OCI-LY1 (cell line): ENCODE measurements around the gene KCNK1.

Source experiments
- H2AFZ ChIP-seq: fragments of 200-600 bp; sonication (generic), shearing (Covaris generic); 2 replicates; pipeline ENCODE4 v1.6.0; 2014; ENCODE audit warnings: antibody characterized with exemption, mild to moderate bottlenecking, low read length
- H3F3A ChIP-seq: fragments of 200-600 bp; sonication (generic), shearing (Covaris generic); 2 replicates; pipeline ENCODE4 v1.6.0; 2014; ENCODE audit warnings: mild to moderate bottlenecking, antibody characterized with exemption, low read length, moderate library complexity; ENCODE audit not compliant: insufficient read depth
- H3K27ac ChIP-seq: fragments of 200-600 bp; sonication (generic); 2 replicates; pipeline ENCODE4 v1.5.1; 2014; ENCODE audit warnings: low read length, mixed run types, mild to moderate bottlenecking, low read depth; ENCODE audit not compliant: poor library complexity, severe bottlenecking
- H3K27me3 ChIP-seq: fragments of 200-600 bp; sonication (generic); 2 replicates; pipeline ENCODE4 v1.6.0; 2014; ENCODE audit warnings: antibody characterized with exemption, mild to moderate bottlenecking, low read length, moderate library complexity; ENCODE audit not compliant: insufficient read depth
- H3K36me3 ChIP-seq: fragments of 200-600 bp; sonication (generic); 2 replicates; pipeline ENCODE4 v1.6.1; 2014; ENCODE audit warnings: mild to moderate bottlenecking, antibody characterized with exemption, low read length, moderate library complexity, mixed read lengths; ENCODE audit not compliant: insufficient read depth
- H3K4me1 ChIP-seq: fragments of 200-600 bp; sonication (generic); 2 replicates; pipeline ENCODE4 v1.5.1; 2014; ENCODE audit warnings: mild to moderate bottlenecking, low read length, moderate library complexity; ENCODE audit not compliant: insufficient read depth, severe bottlenecking
- H3K4me2 ChIP-seq: fragments of 200-600 bp; sonication (generic), shearing (Covaris generic); 2 replicates; pipeline ENCODE4 v1.6.1; 2014; ENCODE audit warnings: low read length
- H3K4me3 ChIP-seq: fragments of 200-600 bp; sonication (generic); 2 replicates; pipeline ENCODE4 v1.5.1; 2014; ENCODE audit warnings: low read length, low read depth, mild to moderate bottlenecking, mixed read lengths; ENCODE audit not compliant: poor library complexity, severe bottlenecking
- H3K79me2 ChIP-seq: fragments of 200-600 bp; shearing (Covaris generic); 2 replicates; pipeline ENCODE4 v1.6.1; 2016; ENCODE audit warnings: mixed run types, low read length, mixed read lengths; ENCODE audit not compliant: insufficient read depth
- H3K9ac ChIP-seq: fragments of 200-600 bp; sonication (generic), shearing (Covaris generic); 2 replicates; pipeline ENCODE4 v1.6.1; 2014; ENCODE audit warnings: mild to moderate bottlenecking, low read length, mixed read lengths
- H3K9me2 ChIP-seq: fragments of 200-600 bp; sonication (generic), shearing (Covaris generic); 2 replicates; pipeline ENCODE4 v1.6.1; 2014; ENCODE audit warnings: low read depth, mild to moderate bottlenecking, low read length, mixed read lengths
- H3K9me3 ChIP-seq: fragments of 200-600 bp; shearing (Covaris generic); 2 replicates; pipeline ENCODE4 v1.6.1; 2014; ENCODE audit warnings: low read length, mixed read lengths
- H4K20me1 ChIP-seq: fragments of 200-600 bp; sonication (generic), shearing (Covaris generic); 2 replicates; pipeline ENCODE4 v1.6.0; 2016; ENCODE audit warnings: mild to moderate bottlenecking, low read length; ENCODE audit not compliant: insufficient read depth
- EZH2 ChIP-seq: fragments of 200-600 bp; sonication (generic), shearing (Covaris generic); IDR thresholded peaks from 2 replicates; pipeline ENCODE4 v1.8.0; 2017; ENCODE audit warnings: borderline replicate concordance, mixed run types, mild to moderate bottlenecking, antibody characterized with exemption, low read length, moderate library complexity, mixed read lengths
- TF ChIP-seq, protein P1 (sequence below): fragments of 200-600 bp; sonication (generic), shearing (Covaris generic); IDR thresholded peaks from 2 replicates; pipeline ENCODE4 v1.5.1; 2017; ENCODE audit warnings: mild to moderate bottlenecking, antibody characterized with exemption, low read length, moderate library complexity, mixed read lengths

Gene KCNK1

DNA sequence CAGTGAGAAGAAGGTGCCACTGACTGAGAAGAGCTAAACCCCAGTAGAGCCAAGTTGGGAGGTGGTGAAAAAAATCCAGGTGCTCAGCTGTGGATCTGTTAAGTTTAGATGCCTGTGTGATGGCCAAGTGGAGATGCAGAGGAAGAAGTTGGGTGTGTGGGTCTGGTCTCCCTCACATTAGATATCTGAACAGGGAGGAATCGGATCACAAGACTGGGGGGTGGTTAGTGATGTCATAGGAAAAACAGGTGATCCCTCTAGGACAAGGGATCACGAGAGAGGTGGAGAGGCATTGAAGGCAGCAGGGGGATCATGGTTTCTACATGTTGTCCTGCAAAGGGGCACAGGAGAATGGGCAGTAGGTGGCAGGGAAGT lies 22.6 kb downstream of the KCNK1 start:
- no peaks in the 10 kb centered on the region for H3K79me2 ChIP-seq
- no peaks in the 10 kb centered on the region for H3K9me2 ChIP-seq
- H3K9ac ChIP-seq: no peak overlapping the region
- H3K36me3 ChIP-seq: no peaks in the 10 kb centered on the region
- H2AFZ ChIP-seq: no peak overlapping the region
- no peak overlapping the region for H3K4me2 ChIP-seq
- TF ChIP-seq, protein P1, sequence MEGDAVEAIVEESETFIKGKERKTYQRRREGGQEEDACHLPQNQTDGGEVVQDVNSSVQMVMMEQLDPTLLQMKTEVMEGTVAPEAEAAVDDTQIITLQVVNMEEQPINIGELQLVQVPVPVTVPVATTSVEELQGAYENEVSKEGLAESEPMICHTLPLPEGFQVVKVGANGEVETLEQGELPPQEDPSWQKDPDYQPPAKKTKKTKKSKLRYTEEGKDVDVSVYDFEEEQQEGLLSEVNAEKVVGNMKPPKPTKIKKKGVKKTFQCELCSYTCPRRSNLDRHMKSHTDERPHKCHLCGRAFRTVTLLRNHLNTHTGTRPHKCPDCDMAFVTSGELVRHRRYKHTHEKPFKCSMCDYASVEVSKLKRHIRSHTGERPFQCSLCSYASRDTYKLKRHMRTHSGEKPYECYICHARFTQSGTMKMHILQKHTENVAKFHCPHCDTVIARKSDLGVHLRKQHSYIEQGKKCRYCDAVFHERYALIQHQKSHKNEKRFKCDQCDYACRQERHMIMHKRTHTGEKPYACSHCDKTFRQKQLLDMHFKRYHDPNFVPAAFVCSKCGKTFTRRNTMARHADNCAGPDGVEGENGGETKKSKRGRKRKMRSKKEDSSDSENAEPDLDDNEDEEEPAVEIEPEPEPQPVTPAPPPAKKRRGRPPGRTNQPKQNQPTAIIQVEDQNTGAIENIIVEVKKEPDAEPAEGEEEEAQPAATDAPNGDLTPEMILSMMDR: no peak
- TF ChIP-seq EZH2: no peak
- no peaks in the 10 kb centered on the region for H3K9me3 ChIP-seq
- no peaks in the 10 kb centered on the region for H3K4me1 ChIP-seq
- no peaks in the 10 kb centered on the region for H3F3A ChIP-seq
- H4K20me1 ChIP-seq: no peaks in the 10 kb centered on the region
- H3K4me3 ChIP-seq: no peak overlapping the region
- H3K27ac ChIP-seq: no peak overlapping the region
- no peaks in the 10 kb centered on the region for H3K27me3 ChIP-seq

DNA sequence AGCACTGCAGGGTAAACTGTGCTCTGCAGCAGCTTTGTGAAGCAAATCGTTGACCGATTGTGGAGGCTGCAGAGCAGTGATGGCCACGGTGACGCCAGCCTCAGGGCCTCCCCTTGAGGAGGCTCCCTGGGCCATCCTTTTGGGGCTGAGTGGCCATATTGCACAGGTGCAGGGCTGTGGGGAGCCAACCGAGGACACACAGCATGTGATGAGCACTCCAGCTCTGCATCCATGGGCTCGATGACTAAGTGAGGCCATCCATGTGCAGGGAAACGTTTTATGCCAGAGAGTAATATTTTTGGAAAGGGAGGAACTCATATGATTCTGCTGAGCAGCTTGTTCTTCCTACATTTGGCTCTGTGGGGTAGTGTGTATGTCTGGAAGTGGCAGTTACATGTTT lies 24.6 kb downstream of the KCNK1 start:
- Histone ChIP-seq H3K27ac (no peak overlapping the region), H3K4me2 (no peak overlapping the region), H3K4me3 (no peak overlapping the region), H3K4me1 (no peaks in the 10 kb centered on the region), H2AFZ (no peak overlapping the region), H3K79me2 (no peaks in the 10 kb centered on the region), H3F3A (no peaks in the 10 kb centered on the region), H3K9me2 (no peaks in the 10 kb centered on the region), H4K20me1 (no peaks in the 10 kb centered on the region), H3K27me3 (no peaks in the 10 kb centered on the region), H3K9me3 (no peaks in the 10 kb centered on the region), H3K36me3 (no peaks in the 10 kb centered on the region), H3K9ac (no peak overlapping the region)
- TF ChIP-seq, protein P1: no peak
- TF ChIP-seq EZH2: no peak

DNA sequence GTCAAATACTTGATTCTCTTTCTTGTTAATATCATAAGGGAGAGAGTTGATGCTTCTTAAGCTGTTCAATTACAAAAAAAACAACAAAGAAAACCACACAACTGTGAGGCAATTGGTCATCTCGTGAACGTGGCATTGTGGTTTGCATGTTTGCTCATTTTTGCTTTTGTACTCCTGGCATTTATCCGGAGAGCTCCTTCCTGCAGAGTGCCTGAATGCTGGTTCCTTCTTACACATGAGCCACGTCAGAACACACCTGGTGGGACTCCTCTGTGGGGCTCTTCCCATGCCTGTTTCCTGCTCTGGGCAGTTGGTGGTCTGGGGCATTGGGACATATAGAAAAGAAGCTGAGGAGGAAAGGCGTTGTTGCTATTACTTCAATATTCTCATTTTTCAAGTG lies 25.7 kb downstream of the KCNK1 start:
- no peaks in the 10 kb centered on the region for H3K36me3 ChIP-seq
- no peaks in the 10 kb centered on the region for H3K79me2 ChIP-seq
- no peaks in the 10 kb centered on the region for H3K27me3 ChIP-seq
- H3K4me2 ChIP-seq: no peak overlapping the region
- H3K9me3 ChIP-seq: no peaks in the 10 kb centered on the region
- H3K9me2 ChIP-seq: no peaks in the 10 kb centered on the region
- H3K4me1 ChIP-seq: no peaks in the 10 kb centered on the region
- no peak overlapping the region for H3K4me3 ChIP-seq
- no peaks in the 10 kb centered on the region for H4K20me1 ChIP-seq
- no peak for TF ChIP-seq EZH2
- TF ChIP-seq, protein P1: no peak
- H3K9ac ChIP-seq: no peak overlapping the region
- H3F3A ChIP-seq: no peaks in the 10 kb centered on the region
- H3K27ac ChIP-seq: no peak overlapping the region
- no peak overlapping the region for H2AFZ ChIP-seq

- Histone ChIP-seq H3K4me2 (no peak overlapping the region), H3F3A (no peaks in the 10 kb centered on the region), H3K9me2 (no peaks in the 10 kb centered on the region), H3K27me3 (no peaks in the 10 kb centered on the region), H3K9ac (no peak overlapping the region), H2AFZ (no peak overlapping the region), H3K79me2 (no peaks in the 10 kb centered on the region), H3K9me3 (no peaks in the 10 kb centered on the region), H3K4me1 (no peaks in the 10 kb centered on the region), H3K36me3 (no peaks in the 10 kb centered on the region), H4K20me1 (no peaks in the 10 kb centered on the region), H3K4me3 (no peak overlapping the region), H3K27ac (no peak overlapping the region)
- no peak for TF ChIP-seq EZH2
Observed at GRCh38 chr1:233640179-233640578, 26.3 kb downstream of the KCNK1 start.
